HepG2 (cell line): ENCODE measurements around the gene ATOSB. TPM values are rescaled to one million over a fixed set of nuclear protein-coding genes. Genes with fewer than 3 reads are reported as not detected.

ENCODE experiments used
- AGO1 ChIP-seq: fragments of 200-400 bp; formaldehyde crosslinking; IDR thresholded peaks from 2 replicates; pipeline ENCODE4 v1.6.1; 2017; ENCODE audit warnings: mild to moderate bottlenecking, low read depth, low read length, moderate library complexity; ENCODE audit not compliant: poor library complexity, severe bottlenecking
- BCL6 ChIP-seq: IDR thresholded peaks from 2 replicates; pipeline ENCODE4 v1.6.1; 2016; ENCODE audit warnings: missing genetic modification reagents, missing compliant biosample characterization
- ESRRA ChIP-seq: sonication (generic); formaldehyde crosslinking; IDR thresholded peaks from 2 replicates; pipeline ENCODE4 v1.5.1; 2020; ENCODE audit warnings: mild to moderate bottlenecking, low read depth, missing genetic modification reagents
- GTF3A ChIP-seq: sonication (generic); formaldehyde crosslinking; conservative IDR thresholded peaks from 2 replicates; pipeline ENCODE4 v1.4.0; 2020; ENCODE audit warnings: mild to moderate bottlenecking, missing genetic modification reagents
- ISX ChIP-seq: sonication (generic); formaldehyde crosslinking; conservative IDR thresholded peaks from 2 replicates; pipeline ENCODE4 v1.5.0; 2020; ENCODE audit warnings: missing genetic modification reagents
- MAFG ChIP-seq: sonication (generic); formaldehyde crosslinking; IDR thresholded peaks from 2 replicates; pipeline ENCODE4 v1.5.1; 2020; ENCODE audit warnings: mild to moderate bottlenecking, missing genetic modification reagents
- PHF21A ChIP-seq: sonication (generic); formaldehyde crosslinking; IDR thresholded peaks from 2 replicates; pipeline ENCODE4 v1.5.0; 2020; ENCODE audit warnings: mild to moderate bottlenecking, missing genetic modification reagents
- POLR2A ChIP-seq, 2 experiments: IDR thresholded peaks; 2 replicates each; pipeline ENCODE4 v1.6.1; 2011; ENCODE audit warnings: low read depth in 2 of 2, low read length in 2 of 2, mild to moderate bottlenecking in 1 of 2, moderate library complexity in 1 of 2; ENCODE audit not compliant: insufficient read depth in 1 of 2
- SAP130 ChIP-seq: IDR thresholded peaks from 2 replicates; pipeline ENCODE4 v1.6.1; 2016; ENCODE audit warnings: low read depth
- SKI ChIP-seq: fragments of 450-650 bp; IDR thresholded peaks from one replicate; pipeline ENCODE4 v1.6.1; 2018; ENCODE audit warnings: mild to moderate bottlenecking; ENCODE audit not compliant: partially characterized antibody
- STAG1 ChIP-seq: sonication (generic); formaldehyde crosslinking; IDR thresholded peaks from 2 replicates; pipeline ENCODE4 v1.4.0; 2020; ENCODE audit warnings: missing genetic modification reagents
- STAT5B ChIP-seq: sonication (generic); formaldehyde crosslinking; IDR thresholded peaks from 2 replicates; pipeline ENCODE4 v1.4.0; 2020; ENCODE audit warnings: missing genetic modification reagents
- ZC3H13 ChIP-seq: sonication (generic); formaldehyde crosslinking; IDR thresholded peaks from 2 replicates; pipeline ENCODE4 v1.8.1; 2023; ENCODE audit warnings: mild to moderate bottlenecking, missing genetic modification reagents, moderate library complexity
- ZNF160 ChIP-seq: sonication (generic); formaldehyde crosslinking; IDR thresholded peaks from 2 replicates; pipeline ENCODE4 v1.8.0; 2022; ENCODE audit warnings: mild to moderate bottlenecking, inconsistent platforms, missing genetic modification reagents
- ZNF232 ChIP-seq: sonication (generic); formaldehyde crosslinking; IDR thresholded peaks from 2 replicates; pipeline ENCODE4 v1.4.0; 2020; ENCODE audit warnings: missing genetic modification reagents, borderline replicate concordance
- ZNF263 ChIP-seq: sonication (generic); formaldehyde crosslinking; IDR thresholded peaks from 2 replicates; pipeline ENCODE4 v1.4.0; 2020; ENCODE audit warnings: missing genetic modification reagents
- ZNF747 ChIP-seq: sonication (generic); formaldehyde crosslinking; IDR thresholded peaks from 2 replicates; pipeline ENCODE4 v1.8.1; 2023; ENCODE audit warnings: missing genetic modification reagents, mild to moderate bottlenecking, borderline replicate concordance
- ZNF816 ChIP-seq: sonication (generic); formaldehyde crosslinking; IDR thresholded peaks from 2 replicates; pipeline ENCODE4 v1.8.0; 2022; ENCODE audit warnings: missing genetic modification reagents, mild to moderate bottlenecking, borderline replicate concordance
- ZSCAN21 ChIP-seq: sonication (generic); formaldehyde crosslinking; IDR thresholded peaks from 2 replicates; pipeline ENCODE4 v1.8.0; 2022; ENCODE audit warnings: mild to moderate bottlenecking, missing genetic modification reagents, moderate library complexity, borderline replicate concordance
- polyA plus RNA-seq, 8 experiments: library from polyadenylated mRNA; depleted of rRNA in 3 of 8; stranded (reverse) in 7 of 8; unstranded in 1 of 8; fragments of >200 nt; fragmentation: Illumina TruSeq in 4 of 8; extraction: Trizol in 4 of 8; gene quantifications; 2 replicates each; pipeline versions ENCODE4 v1.2.1 to v1.2.3, GENCODE V29; 2011 to 2016; ENCODE audit warnings: low read depth in 4 of 8, missing spikeins in 1 of 8, mixed read lengths in 1 of 8; ENCODE audit not compliant: insufficient read depth in 1 of 8
- total RNA-seq, 5 experiments: library from RNA; depleted of rRNA; stranded (reverse); fragments of >200 nt; fragmentation: Illumina TruSeq; extraction: Trizol; gene quantifications; 2 replicates each; pipeline ENCODE4 v1.2.3, GENCODE V29; 2016; ENCODE audit warnings: low read depth in 1 of 5
- TF ChIP-seq, protein P1 (sequence below): IDR thresholded peaks from 2 replicates; pipeline ENCODE4 v1.4.0; 2020; ENCODE audit warnings: mild to moderate bottlenecking, missing genetic modification reagents
- TF ChIP-seq, protein P2 (sequence below): IDR thresholded peaks from 2 replicates; pipeline ENCODE4 v1.6.1; 2016; ENCODE audit warnings: missing compliant biosample characterization, missing genetic modification reagents, borderline replicate concordance
- TF ChIP-seq, protein P3 (sequence below): sonication (generic); formaldehyde crosslinking; IDR thresholded peaks from 2 replicates; pipeline ENCODE4 v1.5.1; 2020; ENCODE audit warnings: mild to moderate bottlenecking, missing genetic modification reagents

The ATOSB gene
- total and polyA plus RNA-seq, 2 of the 13 experiments (the other 11 are each of a cell fraction or from before 2014, with no cell fraction given) = 1.9 to 6.4 TPM

DNA sequence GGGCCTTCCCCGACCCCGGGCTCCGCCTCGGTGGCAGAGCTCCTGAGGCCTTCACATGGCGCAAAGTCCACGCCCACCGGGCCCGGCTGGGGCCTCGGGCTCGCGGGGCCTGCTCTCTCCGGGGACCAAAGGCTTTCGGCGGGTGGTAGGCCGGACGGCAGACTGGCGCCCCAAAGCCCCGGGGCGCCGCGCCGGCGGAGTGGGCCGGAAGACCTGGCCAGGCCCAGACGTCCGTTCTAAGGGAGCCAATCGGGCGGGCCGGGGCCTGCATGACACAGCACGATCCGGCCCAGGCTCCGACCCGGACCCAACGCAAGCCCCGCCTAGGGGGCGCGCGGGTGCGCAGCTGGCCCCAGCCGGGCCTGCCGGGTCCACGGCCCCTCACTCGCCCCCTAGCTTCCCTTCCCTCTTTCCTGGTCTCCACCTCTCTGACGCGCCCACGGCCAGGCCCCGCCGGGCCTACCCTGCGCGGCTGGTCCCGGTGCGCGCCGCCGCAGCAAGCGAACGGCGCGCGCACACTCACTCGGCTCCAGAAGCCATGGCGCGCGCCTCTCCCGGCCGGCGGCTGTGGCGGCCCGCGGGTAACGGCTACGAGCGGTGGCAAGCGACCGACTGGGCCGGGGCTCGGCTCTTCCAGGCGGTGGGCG lies 43.7 kb downstream of the ATOSB start (continued):
- TF ChIP-seq ZNF232 (CRISPR knock-in tag) (peak; percentile 65; the same call in 1 of the 2 replicates), ZNF160 (peak; percentile 29; the same call in 1 of the 2 replicates), SAP130 (CRISPR knock-in tag) (peak; percentile 81), ZC3H13 (CRISPR knock-in tag) (peak; percentile 83), GTF3A (CRISPR knock-in tag) (no peak; the same call in 1 of the 2 replicates), AGO1 (peak; percentile 71), ZNF747 (CRISPR knock-in tag) (peak; percentile 34), ZNF263 (0 out of 2 replicates have a peak, but pooled peaks have one; percentile 29), ZNF816 (CRISPR knock-in tag) (no peak), STAG1 (CRISPR knock-in tag) (peak; percentile 10; the same call in 1 of the 2 replicates), SKI (no peak), MAFG (CRISPR knock-in tag) (peak; percentile 84; the same call in 1 of the 2 replicates), BCL6 (CRISPR knock-in tag) (peak; percentile 57), ISX (CRISPR knock-in tag) (no peak), PHF21A (CRISPR knock-in tag) (peak; percentile 62), ESRRA (CRISPR knock-in tag) (no peak), ZSCAN21 (CRISPR knock-in tag) (peak; percentile 80; the same call in 1 of the 2 replicates), POLR2A (IDR thresholded peaks at IDR 0.05; ENCODE audit: insufficient read depth in 1 of 2, low read depth in 2 of 2, low read length in 2 of 2) (peak in 1 of 2 experiments; percentile 79; a peak in 2 of 4 replicates), STAT5B (peak; percentile 14; the same call in 1 of the 2 replicates)
- TF ChIP-seq, protein P1, sequence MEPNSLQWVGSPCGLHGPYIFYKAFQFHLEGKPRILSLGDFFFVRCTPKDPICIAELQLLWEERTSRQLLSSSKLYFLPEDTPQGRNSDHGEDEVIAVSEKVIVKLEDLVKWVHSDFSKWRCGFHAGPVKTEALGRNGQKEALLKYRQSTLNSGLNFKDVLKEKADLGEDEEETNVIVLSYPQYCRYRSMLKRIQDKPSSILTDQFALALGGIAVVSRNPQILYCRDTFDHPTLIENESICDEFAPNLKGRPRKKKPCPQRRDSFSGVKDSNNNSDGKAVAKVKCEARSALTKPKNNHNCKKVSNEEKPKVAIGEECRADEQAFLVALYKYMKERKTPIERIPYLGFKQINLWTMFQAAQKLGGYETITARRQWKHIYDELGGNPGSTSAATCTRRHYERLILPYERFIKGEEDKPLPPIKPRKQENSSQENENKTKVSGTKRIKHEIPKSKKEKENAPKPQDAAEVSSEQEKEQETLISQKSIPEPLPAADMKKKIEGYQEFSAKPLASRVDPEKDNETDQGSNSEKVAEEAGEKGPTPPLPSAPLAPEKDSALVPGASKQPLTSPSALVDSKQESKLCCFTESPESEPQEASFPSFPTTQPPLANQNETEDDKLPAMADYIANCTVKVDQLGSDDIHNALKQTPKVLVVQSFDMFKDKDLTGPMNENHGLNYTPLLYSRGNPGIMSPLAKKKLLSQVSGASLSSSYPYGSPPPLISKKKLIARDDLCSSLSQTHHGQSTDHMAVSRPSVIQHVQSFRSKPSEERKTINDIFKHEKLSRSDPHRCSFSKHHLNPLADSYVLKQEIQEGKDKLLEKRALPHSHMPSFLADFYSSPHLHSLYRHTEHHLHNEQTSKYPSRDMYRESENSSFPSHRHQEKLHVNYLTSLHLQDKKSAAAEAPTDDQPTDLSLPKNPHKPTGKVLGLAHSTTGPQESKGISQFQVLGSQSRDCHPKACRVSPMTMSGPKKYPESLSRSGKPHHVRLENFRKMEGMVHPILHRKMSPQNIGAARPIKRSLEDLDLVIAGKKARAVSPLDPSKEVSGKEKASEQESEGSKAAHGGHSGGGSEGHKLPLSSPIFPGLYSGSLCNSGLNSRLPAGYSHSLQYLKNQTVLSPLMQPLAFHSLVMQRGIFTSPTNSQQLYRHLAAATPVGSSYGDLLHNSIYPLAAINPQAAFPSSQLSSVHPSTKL (CRISPR knock-in tag) = peak; percentile 19; the same call in 1 of the 2 replicates
- TF ChIP-seq, protein P2, sequence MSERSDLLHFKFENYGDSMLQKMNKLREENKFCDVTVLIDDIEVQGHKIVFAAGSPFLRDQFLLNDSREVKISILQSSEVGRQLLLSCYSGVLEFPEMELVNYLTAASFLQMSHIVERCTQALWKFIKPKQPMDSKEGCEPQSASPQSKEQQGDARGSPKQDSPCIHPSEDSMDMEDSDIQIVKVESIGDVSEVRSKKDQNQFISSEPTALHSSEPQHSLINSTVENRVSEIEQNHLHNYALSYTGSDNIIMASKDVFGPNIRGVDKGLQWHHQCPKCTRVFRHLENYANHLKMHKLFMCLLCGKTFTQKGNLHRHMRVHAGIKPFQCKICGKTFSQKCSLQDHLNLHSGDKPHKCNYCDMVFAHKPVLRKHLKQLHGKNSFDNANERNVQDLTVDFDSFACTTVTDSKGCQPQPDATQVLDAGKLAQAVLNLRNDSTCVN (CRISPR knock-in tag) = peak; percentile 34; the same call in 1 of the 2 replicates
- TF ChIP-seq, protein P3, sequence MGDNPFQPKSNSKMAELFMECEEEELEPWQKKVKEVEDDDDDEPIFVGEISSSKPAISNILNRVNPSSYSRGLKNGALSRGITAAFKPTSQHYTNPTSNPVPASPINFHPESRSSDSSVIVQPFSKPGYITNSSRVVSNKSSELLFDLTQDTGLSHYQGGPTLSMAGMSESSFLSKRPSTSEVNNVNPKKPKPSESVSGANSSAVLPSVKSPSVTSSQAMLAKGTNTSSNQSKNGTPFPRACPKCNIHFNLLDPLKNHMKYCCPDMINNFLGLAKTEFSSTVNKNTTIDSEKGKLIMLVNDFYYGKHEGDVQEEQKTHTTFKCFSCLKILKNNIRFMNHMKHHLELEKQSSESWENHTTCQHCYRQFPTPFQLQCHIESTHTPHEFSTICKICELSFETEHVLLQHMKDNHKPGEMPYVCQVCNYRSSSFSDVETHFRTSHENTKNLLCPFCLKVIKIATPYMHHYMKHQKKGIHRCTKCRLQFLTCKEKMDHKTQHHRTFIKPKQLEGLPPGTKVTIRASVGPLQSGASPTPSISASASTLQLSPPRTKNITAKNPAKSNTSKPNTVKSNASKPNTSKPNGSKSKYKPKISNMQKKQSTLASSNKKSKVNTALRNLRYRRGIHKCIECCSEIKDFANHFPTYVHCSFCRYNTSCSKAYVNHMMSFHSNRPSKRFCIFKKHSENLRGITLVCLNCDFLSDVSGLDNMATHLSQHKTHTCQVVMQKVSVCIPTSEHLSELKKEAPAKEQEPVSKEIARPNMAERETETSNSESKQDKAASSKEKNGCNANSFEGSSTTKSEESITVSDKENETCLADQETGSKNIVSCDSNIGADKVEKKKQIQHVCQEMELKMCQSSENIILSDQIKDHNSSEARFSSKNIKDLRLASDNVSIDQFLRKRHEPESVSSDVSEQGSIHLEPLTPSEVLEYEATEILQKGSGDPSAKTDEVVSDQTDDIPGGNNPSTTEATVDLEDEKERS (CRISPR knock-in tag) = no peak
